Measurements from ENCODE around the gene MBD3. TPM values are rescaled to one million over a fixed set of nuclear protein-coding genes. Genes with fewer than 3 reads are reported as not detected.

MBD3 gene
- total RNA-seq, 1 experiment from 2014 or later: 128 TPM

DNA sequence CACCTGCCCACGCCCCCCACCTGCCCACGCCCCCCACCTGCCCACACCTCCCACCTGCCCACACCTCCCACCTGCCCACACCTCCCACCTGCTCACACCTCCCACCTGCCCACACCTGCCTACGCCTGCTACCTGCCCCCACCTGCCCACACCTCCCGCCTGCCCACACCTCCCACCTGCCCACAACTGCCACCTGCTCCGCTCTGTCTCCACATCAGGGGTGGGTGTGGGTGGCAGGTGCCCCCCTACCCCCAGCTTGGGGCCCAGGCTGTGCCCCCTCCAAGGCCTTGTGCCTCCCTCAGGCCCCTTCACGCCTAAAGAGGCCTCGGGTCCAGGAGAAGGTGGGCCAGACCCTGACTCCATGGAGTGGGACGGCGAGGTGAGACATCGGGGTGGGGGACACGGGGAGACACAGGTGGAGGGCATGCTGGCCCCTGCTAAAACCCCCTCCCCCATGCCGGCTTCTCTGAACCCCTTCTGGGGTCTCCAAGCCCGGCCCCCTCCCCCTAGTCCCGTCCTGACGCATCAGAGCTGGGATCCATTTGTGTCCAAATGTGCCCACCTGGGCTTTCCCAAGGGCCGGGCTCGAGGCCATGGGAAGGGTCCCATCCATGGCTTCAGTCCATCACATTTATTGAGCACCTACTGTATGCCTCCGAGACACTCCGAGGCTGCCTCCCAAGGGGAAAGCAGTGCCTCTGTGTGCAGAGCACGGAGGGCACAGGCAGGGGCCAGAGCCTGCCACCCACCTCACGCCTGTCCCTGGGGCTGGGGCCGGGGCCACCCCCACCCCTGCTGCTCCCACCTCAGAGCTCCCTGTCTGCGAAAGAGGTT lies 63.9 kb downstream of the MBD3 start:
- H3K23me2 ChIP-seq (ENCODE audit: insufficient read length, low read depth, low read length, poor library complexity, severe bottlenecking): peaks cover 2% of the 10 kb centered on the region
- H3K9me3 ChIP-seq (ENCODE audit: control insufficient read depth, low read depth, low read length): no peaks in the 10 kb centered on the region
- Mint-ChIP-seq H3K9me3 (peaks cover 0 to 6% of the 10 kb centered on the region in 2 experiments; a peak in 3 of 5 replicates), H3K4me1 (peaks cover 6 to 7% of the 10 kb centered on the region in 2 experiments; a peak in 3 of 4 replicates), H3K27me3 (ENCODE audit: low read depth) (peaks cover 49% of the 10 kb centered on the region), H3K36me3 (ENCODE audit: insufficient read depth in 1 of 3, low read depth in 3 of 3) (no peaks in the 10 kb centered on the region), H3K4me3 (no peak overlapping the region), H3K27ac (no peak overlapping the region)
- no peak overlapping the region for H3K18ac ChIP-seq (ENCODE audit: insufficient read length, low read depth, low read length)
- no peak overlapping the region for H2BK5ac ChIP-seq (ENCODE audit: insufficient read length, low read length)
- no peak overlapping the region for H3K4ac ChIP-seq (ENCODE audit: low read depth, low read length)
- H2BK12ac ChIP-seq (ENCODE audit: insufficient read length, low read depth, low read length): no peak overlapping the region
- H4K20me1 ChIP-seq (ENCODE audit: control insufficient read depth, insufficient read depth, insufficient read length): peaks cover 3% of the 10 kb centered on the region
- no peak overlapping the region for H2BK20ac ChIP-seq (ENCODE audit: low read depth, low read length, poor library complexity, severe bottlenecking)
- no peak overlapping the region for H4K5ac ChIP-seq (ENCODE audit: insufficient read length, low read depth, low read length)
- no peak overlapping the region for H3K14ac ChIP-seq (ENCODE audit: insufficient read depth, low read length)
- H2AFZ ChIP-seq (ENCODE audit: low read length): no peak overlapping the region
- TF ChIP-seq, protein P1, sequence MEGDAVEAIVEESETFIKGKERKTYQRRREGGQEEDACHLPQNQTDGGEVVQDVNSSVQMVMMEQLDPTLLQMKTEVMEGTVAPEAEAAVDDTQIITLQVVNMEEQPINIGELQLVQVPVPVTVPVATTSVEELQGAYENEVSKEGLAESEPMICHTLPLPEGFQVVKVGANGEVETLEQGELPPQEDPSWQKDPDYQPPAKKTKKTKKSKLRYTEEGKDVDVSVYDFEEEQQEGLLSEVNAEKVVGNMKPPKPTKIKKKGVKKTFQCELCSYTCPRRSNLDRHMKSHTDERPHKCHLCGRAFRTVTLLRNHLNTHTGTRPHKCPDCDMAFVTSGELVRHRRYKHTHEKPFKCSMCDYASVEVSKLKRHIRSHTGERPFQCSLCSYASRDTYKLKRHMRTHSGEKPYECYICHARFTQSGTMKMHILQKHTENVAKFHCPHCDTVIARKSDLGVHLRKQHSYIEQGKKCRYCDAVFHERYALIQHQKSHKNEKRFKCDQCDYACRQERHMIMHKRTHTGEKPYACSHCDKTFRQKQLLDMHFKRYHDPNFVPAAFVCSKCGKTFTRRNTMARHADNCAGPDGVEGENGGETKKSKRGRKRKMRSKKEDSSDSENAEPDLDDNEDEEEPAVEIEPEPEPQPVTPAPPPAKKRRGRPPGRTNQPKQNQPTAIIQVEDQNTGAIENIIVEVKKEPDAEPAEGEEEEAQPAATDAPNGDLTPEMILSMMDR (conservative IDR thresholded peaks at IDR 0.05): no peak
- H3K56ac ChIP-seq (ENCODE audit: insufficient read length, low read depth, low read length): no peak overlapping the region
- DNase-seq: no peak
- no CpG with 5 or more reads among the region's 23 CpGs for WGBS (ENCODE audit: extremely low coverage, insufficient read length, low lambda C conversion rate)
- peaks cover 9% of the 10 kb centered on the region; the same call in 1 of the 2 replicates for H3K27me3 ChIP-seq (ENCODE audit: insufficient read depth, low read length)
- no peak overlapping the region for H3T11ph ChIP-seq (ENCODE audit: low read length)
- H3K9ac ChIP-seq (ENCODE audit: extremely low read depth, insufficient read length, low read length): no peak overlapping the region
- no peak overlapping the region for H3K4me2 ChIP-seq (ENCODE audit: insufficient read depth, insufficient read length, low read length)
- no peaks in the 10 kb centered on the region for H3K79me2 ChIP-seq (ENCODE audit: insufficient read depth, low read length)
- no peak overlapping the region for H3K27ac ChIP-seq (ENCODE audit: insufficient read length, low read depth, low read length)
- no peak overlapping the region for H2BK15ac ChIP-seq (ENCODE audit: low read depth, low read length)
- H4K8ac ChIP-seq (replicated peaks; ENCODE audit: insufficient read length, low read depth, low read length): no peak overlapping the region
- no peak overlapping the region for H3K23ac ChIP-seq (ENCODE audit: insufficient read length, low read depth, low read length)
- no peaks in the 10 kb centered on the region for H3K4me1 ChIP-seq (ENCODE audit: insufficient read depth, low read length)
- H4K91ac ChIP-seq (ENCODE audit: insufficient read length, low read depth, low read length): no peak overlapping the region
- H2AK5ac ChIP-seq (ENCODE audit: insufficient read length, low read length): no peak overlapping the region
- no peaks in the 10 kb centered on the region for H3K79me1 ChIP-seq (ENCODE audit: insufficient read depth, low read depth, low read length, poor library complexity, severe bottlenecking)
- H2BK120ac ChIP-seq (ENCODE audit: low read depth, low read length, poor library complexity, severe bottlenecking): no peak overlapping the region

Measured in H9 (cell line).